HCT116 (cell line): ENCODE measurements around the gene ATXN7L1. TPM values are rescaled to one million over a fixed set of nuclear protein-coding genes. Genes with fewer than 3 reads are reported as not detected.

Experiments used
- ATAC-seq: fragments of 200-7000 bp; cut with Tn5 transposase; 2 replicates; pipeline ENCODE4 v1.9.1; 2020; ENCODE audit warnings: mild to moderate bottlenecking, moderate library complexity
- BruUV-seq: library from RNA; stranded (reverse); fragments of 400-500 nt; replicated peaks from 2 replicates; lab custom pipeline; 2021; lab: Mats Ljungman, UMichigan
- CTCF ChIA-PET: fragments of 300-600 bp; sonication (Branson Sonifier 250); formaldehyde crosslinking; loops from one replicate; lab custom pipeline; 2021; ENCODE audit warnings: antibody characterized with exemption; lab: Charles Lee
- POLR2A ChIA-PET: fragments of 300-600, 350-600 bp; sonication (Branson Sonifier 250); formaldehyde crosslinking; loops from one replicate; lab custom pipeline; 2021; ENCODE audit warnings: antibody characterized with exemption; lab: Charles Lee
- RAD21 ChIA-PET, 2 experiments: fragments of 300-600 bp; sonication (Branson Sonifier 250); formaldehyde crosslinking; loops; one replicate each; lab custom pipeline; 2023; ENCODE audit warnings: low total read pairs in 2 of 2; ENCODE audit not compliant: uncharacterized antibody in 2 of 2, unreplicated experiment in 2 of 2, low non-redundant PET in 1 of 2; lab: Charles Lee
- DNase-seq: peaks from one replicate; pipeline ENCODE4 v3.0.0-alpha.2; 2010; ENCODE audit warnings: low read depth, low spot score
- H2AFZ ChIP-seq: fragments of 200-600 bp; shearing (Covaris generic), sonication (generic); 2 replicates; pipeline ENCODE4 v1.6.1; 2017; ENCODE audit warnings: low read depth, mixed run types, mixed read lengths, antibody characterized with exemption, low read length; ENCODE audit not compliant: poor library complexity, severe bottlenecking
- H3K27ac ChIP-seq: 2 replicates; pipeline ENCODE4 v1.5.1; 2012; ENCODE audit warnings: low read depth, low read length
- H3K27me3 ChIP-seq: fragments of 200-600 bp; sonication (generic); 2 replicates; pipeline ENCODE4 v1.6.1; 2016; ENCODE audit warnings: mixed run types, low read length, mixed read lengths; ENCODE audit not compliant: insufficient read depth
- H3K36me3 ChIP-seq, 2 experiments: fragments of 200-500 bp in 1 of 2; fragments of 200-600 bp in 1 of 2; sonication (Bioruptor generic) in 1 of 2; sonication (generic) in 1 of 2; 2 replicates each; pipeline versions ENCODE4 v1.5.1 to v1.6.1; 2014 to 2016; ENCODE audit warnings: low read length in 2 of 2, inconsistent platforms in 1 of 2, mixed read lengths in 1 of 2, mixed run types in 1 of 2; ENCODE audit not compliant: insufficient read depth in 2 of 2, control insufficient read depth in 1 of 2
- H3K4me1 ChIP-seq, 2 experiments: fragments of 200-600 bp in 1 of 2; sonication (generic) in 1 of 2; 2 replicates each; pipeline versions ENCODE4 v1.5.1 to v1.6.1; 2012 to 2017; ENCODE audit warnings: low read length in 2 of 2, inconsistent platforms in 1 of 2, mild to moderate bottlenecking in 1 of 2, mixed read lengths in 1 of 2, mixed run types in 1 of 2, moderate library complexity in 1 of 2; ENCODE audit not compliant: insufficient read depth in 2 of 2, control insufficient read depth in 1 of 2
- H3K4me2 ChIP-seq: fragments of 200-600 bp; sonication (generic); 2 replicates; pipeline ENCODE4 v1.6.1; 2017; ENCODE audit warnings: mixed run types, low read length, mixed read lengths
- H3K4me3 ChIP-seq, 2 experiments: fragments of 200-600 bp in 1 of 2; sonication (generic) in 1 of 2; replicated peaks in 1 of 2; 2 replicates each; pipeline ENCODE4 v1.5.1; 2011 to 2016; ENCODE audit warnings: low read length in 2 of 2, control low read depth in 1 of 2, low read depth in 1 of 2, mild to moderate bottlenecking in 1 of 2, mixed read lengths in 1 of 2, mixed run types in 1 of 2
- H3K79me2 ChIP-seq: fragments of 200-600 bp; sonication (generic); 2 replicates; pipeline ENCODE4 v1.6.1; 2017; ENCODE audit warnings: mild to moderate bottlenecking, mixed run types, low read length, moderate library complexity, mixed read lengths; ENCODE audit not compliant: insufficient read depth
- H3K9ac ChIP-seq: fragments of 200-600 bp; sonication (generic); 2 replicates; pipeline ENCODE4 v1.6.1; 2016; ENCODE audit warnings: low read length, mixed read lengths
- H3K9me2 ChIP-seq: fragments of 200-600 bp; sonication (generic), shearing (Covaris generic); 2 replicates; pipeline ENCODE4 v1.6.1; 2017; ENCODE audit warnings: mixed run types, mild to moderate bottlenecking, moderate library complexity; ENCODE audit not compliant: insufficient read depth
- H3K9me3 ChIP-seq, 2 experiments: fragments of 200-500 bp in 1 of 2; fragments of 200-600 bp in 1 of 2; sonication (Bioruptor generic) in 1 of 2; sonication (generic) in 1 of 2; 2 replicates each; pipeline ENCODE4 v1.6.1; 2014 to 2017; ENCODE audit warnings: low read length in 2 of 2, mixed read lengths in 2 of 2, inconsistent platforms in 1 of 2, low read depth in 1 of 2, mild to moderate bottlenecking in 1 of 2, mixed run types in 1 of 2, moderate library complexity in 1 of 2; ENCODE audit not compliant: control insufficient read depth in 1 of 2, insufficient read depth in 1 of 2
- H4K20me1 ChIP-seq: fragments of 200-600 bp; sonication (generic), shearing (Covaris generic); 2 replicates; pipeline ENCODE4 v1.6.1; 2017; ENCODE audit warnings: mixed run types, mild to moderate bottlenecking, moderate library complexity; ENCODE audit not compliant: insufficient read depth
- ELF1 ChIP-seq: IDR thresholded peaks from 2 replicates; pipeline ENCODE4 v1.6.1; 2012; ENCODE audit warnings: low read depth, borderline replicate concordance
- FOSL1 ChIP-seq: IDR thresholded peaks from 2 replicates; pipeline ENCODE4 v1.6.1; 2012; ENCODE audit warnings: low read depth
- JUND ChIP-seq: IDR thresholded peaks from 2 replicates; pipeline ENCODE4 v1.6.1; 2012
- SIN3A ChIP-seq: IDR thresholded peaks from 2 replicates; pipeline ENCODE4 v1.6.1; 2012; ENCODE audit warnings: low read depth
- YY1 ChIP-seq: IDR thresholded peaks from 2 replicates; pipeline ENCODE4 v1.6.1; 2011; ENCODE audit warnings: low read length, low read depth, moderate library complexity, mild to moderate bottlenecking; ENCODE audit not compliant: insufficient replicate concordance; ENCODE audit errors: extremely low read depth
- ZNF274 ChIP-seq: fragments of 200-500 bp; sonication (Bioruptor generic); IDR thresholded peaks from 2 replicates; pipeline ENCODE4 v1.6.1; 2014; ENCODE audit warnings: mild to moderate bottlenecking, low read depth, low read length, inconsistent platforms
- intact Hi-C: fragments of 100-400 bp; cut with micrococcal nuclease; formaldehyde crosslinking; loops from 2 replicates; pipeline ENCODE4 v1.10.0; 2022
- total RNA-seq: library from RNA; stranded (reverse); gene quantifications from one replicate; pipeline ENCODE4 v1.2.1, GENCODE V29; 2021; ENCODE audit not compliant: unreplicated experiment
- TF ChIP-seq, protein P1 (sequence below): IDR thresholded peaks from 2 replicates; pipeline ENCODE4 v1.6.1; 2011; ENCODE audit warnings: mild to moderate bottlenecking, low read length, moderate library complexity; ENCODE audit not compliant: insufficient replicate concordance; ENCODE audit errors: extremely low read depth

Gene ATXN7L1
- total RNA-seq, 1 experiment from 2014 or later, result 11.5 TPM

DNA sequence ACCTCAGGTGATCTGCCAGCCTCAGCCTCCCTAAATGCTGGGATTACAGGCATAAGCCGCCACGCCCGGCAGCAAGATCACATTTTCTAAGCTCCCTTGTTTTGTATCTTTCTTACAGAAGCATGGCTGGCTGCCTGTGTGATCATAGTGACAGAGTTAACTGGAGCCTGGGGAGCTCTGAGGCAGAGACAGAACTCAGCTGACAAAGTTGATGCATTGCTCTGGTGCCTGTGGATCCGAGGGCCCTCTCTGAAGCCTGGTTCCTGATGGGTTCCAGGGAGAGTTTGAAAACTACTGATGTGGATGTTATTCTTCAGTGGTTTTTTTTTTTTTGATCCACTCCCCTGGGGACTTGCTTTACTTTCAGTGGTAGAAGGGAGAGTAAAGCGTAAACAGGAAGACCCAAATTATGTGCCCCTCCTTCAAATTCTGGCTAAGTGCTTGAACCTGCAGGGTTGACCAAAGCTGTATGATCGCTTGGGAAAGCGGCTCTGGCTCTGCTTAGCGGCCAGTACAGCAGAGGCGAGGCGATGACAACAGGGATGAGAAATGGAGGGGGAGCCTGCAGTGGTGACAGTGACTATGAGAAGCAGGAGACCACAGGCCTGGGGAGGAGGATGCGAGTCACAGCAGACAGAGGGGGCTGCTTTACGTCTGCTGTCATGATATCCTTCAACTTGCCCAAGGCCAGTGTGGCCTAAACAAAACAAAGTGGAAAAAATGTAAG lies 288.3 kb downstream of the ATXN7L1 start:
- H3K36me3 ChIP-seq, result no peaks in the 10 kb centered on the region
- no TSS peak for BruUV-seq
- DNase-seq, result no peak
- no peaks in the 10 kb centered on the region for H3K9me2 ChIP-seq
- no peak overlapping the region for H3K4me2 ChIP-seq
- no peak for ATAC-seq
- intact Hi-C loops, result loop anchor here (2.0 to 10.0 kb wide), 4 partner anchors 457 to 946 kb away; no protein-coding TSS in a partner anchor
- CTCF ChIA-PET, result interaction anchor here (0.6 kb wide), 1 partner anchor 10 kb away, joined by 3 read pairs; no protein-coding TSS in a partner anchor
- RAD21 ChIA-PET, result interaction anchor here in 1 of 2 experiments (0.6 kb wide), 1 partner anchor 173 kb away, joined by 3 read pairs; no protein-coding TSS in a partner anchor
- H2AFZ ChIP-seq, result no peak overlapping the region
- no peak overlapping the region for H3K9ac ChIP-seq
- TF ChIP-seq JUND, result no peak
- TF ChIP-seq ELF1, result no peak
- no peak for TF ChIP-seq ZNF274
- no peak for TF ChIP-seq FOSL1
- no peak for TF ChIP-seq YY1
- TF ChIP-seq SIN3A, result no peak
- TF ChIP-seq, protein P1, sequence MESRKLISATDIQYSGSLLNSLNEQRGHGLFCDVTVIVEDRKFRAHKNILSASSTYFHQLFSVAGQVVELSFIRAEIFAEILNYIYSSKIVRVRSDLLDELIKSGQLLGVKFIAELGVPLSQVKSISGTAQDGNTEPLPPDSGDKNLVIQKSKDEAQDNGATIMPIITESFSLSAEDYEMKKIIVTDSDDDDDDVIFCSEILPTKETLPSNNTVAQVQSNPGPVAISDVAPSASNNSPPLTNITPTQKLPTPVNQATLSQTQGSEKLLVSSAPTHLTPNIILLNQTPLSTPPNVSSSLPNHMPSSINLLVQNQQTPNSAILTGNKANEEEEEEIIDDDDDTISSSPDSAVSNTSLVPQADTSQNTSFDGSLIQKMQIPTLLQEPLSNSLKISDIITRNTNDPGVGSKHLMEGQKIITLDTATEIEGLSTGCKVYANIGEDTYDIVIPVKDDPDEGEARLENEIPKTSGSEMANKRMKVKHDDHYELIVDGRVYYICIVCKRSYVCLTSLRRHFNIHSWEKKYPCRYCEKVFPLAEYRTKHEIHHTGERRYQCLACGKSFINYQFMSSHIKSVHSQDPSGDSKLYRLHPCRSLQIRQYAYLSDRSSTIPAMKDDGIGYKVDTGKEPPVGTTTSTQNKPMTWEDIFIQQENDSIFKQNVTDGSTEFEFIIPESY, result no peak
- POLR2A ChIA-PET, result no interaction called here
- H3K27me3 ChIP-seq, result no peaks in the 10 kb centered on the region
- H3K79me2 ChIP-seq, result no peaks in the 10 kb centered on the region
- no peaks in the 10 kb centered on the region for H3K9me3 ChIP-seq
- no peaks in the 10 kb centered on the region for H4K20me1 ChIP-seq
- H3K27ac ChIP-seq, result no peak overlapping the region
- no peak overlapping the region for H3K4me3 ChIP-seq
- no peaks in the 10 kb centered on the region for H3K4me1 ChIP-seq
